H1 (cell line): ENCODE measurements around the gene RNF224. TPM values are rescaled to one million over a fixed set of nuclear protein-coding genes. Genes with fewer than 3 reads are reported as not detected.

Source experiments
- CTCF ChIA-PET: fragments of 300-600 bp; sonication (Branson Sonifier 250); formaldehyde crosslinking; loops from one replicate; lab custom pipeline; 2021; ENCODE audit not compliant: partially characterized antibody; lab: Charles Lee
- POLR2A ChIA-PET: fragments of 300-600 bp; sonication (Branson Sonifier 250); formaldehyde crosslinking; loops from one replicate; lab custom pipeline; 2021; ENCODE audit warnings: inconsistent platforms; ENCODE audit not compliant: partially characterized antibody; lab: Charles Lee
- DNase-seq, 2 experiments: peaks; one replicate each; pipeline versions ENCODE4 v3.0.0 to v3.0.0-alpha.2; 2010 to 2022; ENCODE audit warnings: low spot score in 2 of 2, low read depth in 1 of 2, mixed read lengths in 1 of 2
- FAIRE-seq: peaks from 2 replicates; lab custom pipeline; 2011; peaks lifted over from hg19 to GRCh38; lab: Jason Lieb, UNC
- H2AFZ ChIP-seq: 2 replicates; pipeline ENCODE4 v1.8.1; 2012; ENCODE audit warnings: low read length, inconsistent platforms
- H2AK5ac ChIP-seq: 2 replicates; pipeline ENCODE4 v1.6.1; 2013; ENCODE audit warnings: low read depth, low read length
- H2BK120ac ChIP-seq: replicated peaks from 2 replicates; pipeline ENCODE3; 2013; ENCODE audit warnings: low read depth, low read length, inconsistent platforms
- H2BK12ac ChIP-seq: 2 replicates; pipeline ENCODE4 v1.6.1; 2013; ENCODE audit warnings: low read depth, low read length
- H2BK15ac ChIP-seq: 2 replicates; pipeline ENCODE4 v1.6.1; 2013; ENCODE audit warnings: low read length
- H2BK20ac ChIP-seq: 2 replicates; pipeline ENCODE4 v1.6.1; 2013; ENCODE audit warnings: low read length
- H2BK5ac ChIP-seq: 2 replicates; pipeline ENCODE4 v1.6.1; 2013; ENCODE audit warnings: low read depth, low read length
- H3K14ac ChIP-seq: 2 replicates; pipeline ENCODE4 v1.6.1; 2013; ENCODE audit warnings: inconsistent platforms; ENCODE audit not compliant: insufficient read length
- H3K18ac ChIP-seq: 2 replicates; pipeline ENCODE4 v1.6.1; 2013; ENCODE audit warnings: low read length; ENCODE audit errors: extremely low read depth
- H3K23ac ChIP-seq: 2 replicates; pipeline ENCODE4 v1.6.1; 2013; ENCODE audit warnings: inconsistent platforms; ENCODE audit not compliant: insufficient read length
- H3K23me2 ChIP-seq: 2 replicates; pipeline ENCODE4 v1.6.1; 2013; ENCODE audit warnings: low read depth, low read length
- H3K27ac ChIP-seq: 2 replicates; pipeline ENCODE4 v1.6.1; 2011; ENCODE audit warnings: low read depth, low read length, inconsistent platforms
- H3K27me3 ChIP-seq, 4 experiments: replicated peaks in 1 of 4; 1 replicate in 1 of 4; 2 replicates in 3 of 4; pipeline versions ENCODE4 v1.6.1 to v1.8.1; 2011 to 2013; ENCODE audit warnings: low read length in 3 of 4, mild to moderate bottlenecking in 3 of 4, inconsistent platforms in 2 of 4, mixed read lengths in 2 of 4, moderate library complexity in 1 of 4; ENCODE audit not compliant: control insufficient read depth in 3 of 4, insufficient read depth in 3 of 4; ENCODE audit errors: extremely low read depth in 1 of 4
- H3K36me3 ChIP-seq, 4 experiments: 2 replicates each; pipeline versions ENCODE4 v1.6.1 to v1.8.1; 2011 to 2013; ENCODE audit warnings: mild to moderate bottlenecking in 4 of 4, low read length in 3 of 4, moderate library complexity in 2 of 4, control low read depth in 1 of 4, inconsistent platforms in 1 of 4; ENCODE audit not compliant: insufficient read depth in 4 of 4, control insufficient read depth in 2 of 4
- H3K4ac ChIP-seq: replicated peaks from 2 replicates; pipeline ENCODE3; 2013; ENCODE audit warnings: low read length, low read depth, mixed read lengths, inconsistent platforms; ENCODE audit not compliant: insufficient read length
- H3K4me1 ChIP-seq, 4 experiments: replicated peaks in 1 of 4; 1 replicate in 1 of 4; 2 replicates in 3 of 4; pipeline versions ENCODE4 v1.6.1 to v1.8.1; 2011 to 2013; ENCODE audit warnings: low read length in 3 of 4, inconsistent platforms in 2 of 4, mixed read lengths in 1 of 4; ENCODE audit not compliant: insufficient read depth in 4 of 4, control insufficient read depth in 3 of 4
- H3K4me2 ChIP-seq, 2 experiments: 2 replicates each; pipeline versions ENCODE4 v1.6.1 to v1.8.1; 2011 to 2013; ENCODE audit warnings: low read depth in 2 of 2, low read length in 2 of 2, control low read depth in 1 of 2, inconsistent platforms in 1 of 2, mild to moderate bottlenecking in 1 of 2; ENCODE audit not compliant: insufficient read depth in 1 of 2
- H3K4me3 ChIP-seq, 4 experiments: fragments of 200-600, 300-600 bp in 1 of 4; sonication (generic), shearing (Covaris generic), sonication (Bioruptor Twin) in 1 of 4; 2 replicates each; pipeline versions ENCODE4 v1.5.1 to v1.8.1; 2011 to 2016; ENCODE audit warnings: low read length in 4 of 4, low read depth in 3 of 4, control low read depth in 2 of 4, inconsistent platforms in 2 of 4, mild to moderate bottlenecking in 2 of 4, mixed read lengths in 1 of 4, moderate library complexity in 1 of 4; ENCODE audit not compliant: insufficient read depth in 2 of 4; ENCODE audit errors: extremely low read depth in 1 of 4
- H3K56ac ChIP-seq: replicated peaks from 2 replicates; pipeline ENCODE3; 2013; ENCODE audit warnings: low read depth, mild to moderate bottlenecking, mixed read lengths, low read length, inconsistent platforms; ENCODE audit not compliant: insufficient read length
- H3K79me1 ChIP-seq: 2 replicates; pipeline ENCODE4 v1.6.1; 2013; ENCODE audit warnings: low read depth, low read length, control low read depth
- H3K79me2 ChIP-seq, 2 experiments: 2 replicates each; pipeline versions ENCODE4 v1.6.1 to v1.8.1; 2012 to 2013; ENCODE audit warnings: low read length in 2 of 2, mild to moderate bottlenecking in 2 of 2, inconsistent platforms in 1 of 2; ENCODE audit not compliant: insufficient read depth in 2 of 2, control insufficient read depth in 1 of 2
- H3K9ac ChIP-seq, 4 experiments: replicated peaks in 1 of 4; 1 replicate in 1 of 4; 2 replicates in 3 of 4; pipeline versions ENCODE4 v1.6.1 to v1.8.1; 2011 to 2013; ENCODE audit warnings: low read depth in 3 of 4, low read length in 3 of 4, control low read depth in 2 of 4, mild to moderate bottlenecking in 2 of 4, moderate library complexity in 2 of 4, inconsistent platforms in 1 of 4; ENCODE audit errors: extremely low read depth in 1 of 4
- H3K9me3 ChIP-seq, 2 experiments: 2 replicates each; pipeline versions ENCODE4 v1.6.1 to v1.8.1; 2012 to 2013; ENCODE audit warnings: mild to moderate bottlenecking in 2 of 2, moderate library complexity in 2 of 2, control low read depth in 1 of 2, inconsistent platforms in 1 of 2, low read depth in 1 of 2, low read length in 1 of 2, mixed read lengths in 1 of 2; ENCODE audit not compliant: insufficient read depth in 2 of 2
- H4K20me1 ChIP-seq, 2 experiments: replicated peaks in 1 of 2; 2 replicates each; pipeline versions ENCODE3 to v1.8.1; 2011 to 2013; ENCODE audit warnings: inconsistent platforms in 2 of 2, low read length in 2 of 2, mild to moderate bottlenecking in 1 of 2; ENCODE audit not compliant: insufficient read depth in 2 of 2, control insufficient read depth in 1 of 2
- H4K5ac ChIP-seq: 2 replicates; pipeline ENCODE4 v1.6.1; 2013; ENCODE audit warnings: low read length, low read depth, mixed read lengths, inconsistent platforms; ENCODE audit not compliant: insufficient read length
- H4K8ac ChIP-seq: 2 replicates; pipeline ENCODE4 v1.8.0; 2013; ENCODE audit warnings: mild to moderate bottlenecking, moderate library complexity, low read length, inconsistent platforms; ENCODE audit not compliant: insufficient read depth; ENCODE audit errors: extremely low read depth
- H4K91ac ChIP-seq: replicated peaks from 2 replicates; pipeline ENCODE3; 2013; ENCODE audit warnings: low read length, mixed read lengths, inconsistent platforms; ENCODE audit not compliant: insufficient read length
- CBX5 ChIP-seq: fragments of 300-800, 300-1000 bp; sonication (generic); IDR thresholded peaks from 2 replicates; pipeline ENCODE4 v1.7.1; 2016; ENCODE audit warnings: antibody characterized with exemption, low read length, low read depth
- CREB1 ChIP-seq: IDR thresholded peaks from 2 replicates; pipeline ENCODE4 v1.6.1; 2012; ENCODE audit warnings: inconsistent platforms
- CTBP2 ChIP-seq: IDR thresholded peaks from 2 replicates; pipeline ENCODE4 v1.7.0; 2011; ENCODE audit warnings: borderline replicate concordance, mild to moderate bottlenecking, moderate library complexity, mixed read lengths, low read length; ENCODE audit not compliant: insufficient read depth, insufficient read length
- GABPA ChIP-seq: IDR thresholded peaks from 2 replicates; pipeline ENCODE4 v1.6.1; 2011; ENCODE audit warnings: mild to moderate bottlenecking, low read length, moderate library complexity, borderline replicate concordance; ENCODE audit not compliant: insufficient read depth
- JUND ChIP-seq: IDR thresholded peaks from 2 replicates; pipeline ENCODE4 v1.6.1; 2011; ENCODE audit warnings: mild to moderate bottlenecking, improper control_type of control experiment, low read length
- PHF8 ChIP-seq: fragments of 200-600 bp; sonication (generic); conservative IDR thresholded peaks from 2 replicates; pipeline ENCODE4 v1.7.1; 2012; ENCODE audit warnings: low read depth, mild to moderate bottlenecking, inconsistent platforms, low read length, moderate library complexity
- POLR2A ChIP-seq, 2 experiments: IDR thresholded peaks; 1 replicate in 1 of 2; 2 replicates in 1 of 2; pipeline ENCODE4 v1.6.1; 2011; ENCODE audit warnings: low read depth in 2 of 2, low read length in 2 of 2, mild to moderate bottlenecking in 2 of 2; ENCODE audit errors: control extremely low read depth in 1 of 2
- POU5F1 ChIP-seq: IDR thresholded peaks from 2 replicates; pipeline ENCODE4 v1.6.1; 2011; ENCODE audit warnings: low read depth, mild to moderate bottlenecking, low read length, moderate library complexity
- WGBS, 2 experiments: shearing (Covaris generic) in 1 of 2; methylation state at CpG; one replicate each; pipeline versions ENCODE4 v1.1.6 to v1.1.7; 2013 to 2015; ENCODE audit warnings: low lambda C conversion rate in 2 of 2, mixed read lengths in 2 of 2, inconsistent platforms in 1 of 2, low coverage in 1 of 2, missing lambda C conversion rate in 1 of 2; ENCODE audit not compliant: insufficient replicate concordance in 2 of 2, insufficient coverage in 1 of 2, insufficient read length in 1 of 2; ENCODE audit errors: extremely low coverage in 1 of 2, missing lambda C conversion rate in 1 of 2; 5-methylcytosine and 5-hydroxymethylcytosine counted together
- polyA plus RNA-seq, 7 experiments: library from polyadenylated mRNA; depleted of rRNA in 3 of 7; stranded (reverse) in 5 of 7; unstranded in 2 of 7; fragments of >200 nt in 5 of 7; fragments of 200-250 nt in 2 of 7; gene quantifications; 1 replicate in 5 of 7; 2 replicates in 1 of 7; 4 replicates in 1 of 7; pipeline versions ENCODE4 v1.2.1 to v1.2.3, GENCODE V29; 2011 to 2013; ENCODE audit warnings: missing spikeins in 2 of 7, mixed read lengths in 2 of 7
- total RNA-seq: library from RNA; stranded (reverse); fragmentation: NEBNext Ultra II Directional; extraction: Animal tissue kit (Norgen Biotek cat#: 25700); gene quantifications from 2 replicates; pipeline ENCODE4 v1.2.1, GENCODE V29; 2021

The RNF224 gene
- total and polyA plus RNA-seq, 2 of the 8 experiments (the other 6 are each of a cell fraction or from before 2014, with no cell fraction given) = 0.24 TPM; not detected in 1

DNA sequence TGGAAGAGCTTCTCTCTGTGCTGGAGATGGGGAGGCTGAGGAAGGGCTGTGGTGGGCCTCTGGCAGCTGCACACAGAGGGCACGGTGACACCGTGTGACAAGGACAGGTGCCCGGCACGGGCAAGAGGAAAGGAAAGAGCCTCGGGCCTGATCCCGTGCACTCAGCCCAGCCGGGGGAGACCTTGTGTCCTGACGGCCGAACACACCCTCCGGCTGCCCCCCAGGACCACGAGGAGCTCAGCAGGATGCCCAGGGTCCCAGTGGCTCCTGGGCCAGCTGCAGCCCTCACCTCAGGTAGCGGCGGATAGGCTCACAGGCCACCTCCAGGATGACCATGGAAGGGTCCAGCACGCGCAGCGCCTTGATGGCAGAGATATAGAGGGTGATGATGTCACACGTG, 44.5 kb upstream of the RNF224 start:
- Histone ChIP-seq H2AFZ (no peak overlapping the region), H4K8ac (no peak overlapping the region), H3K18ac (no peak overlapping the region), H3K23me2 (peaks cover 4% of the 10 kb centered on the region; the same call in 1 of the 2 replicates), H2AK5ac (no peak overlapping the region), H2BK20ac (no peak overlapping the region), H3K9ac (no peak overlapping the region), H4K91ac (no peak overlapping the region), H3K4ac (no peak overlapping the region), H3K27me3 (no peaks in the 10 kb centered on the region; a peak in 1 of 7 replicates), H4K20me1 (peaks cover 2 to 24% of the 10 kb centered on the region in 2 experiments), H3K27ac (no peak overlapping the region), H3K23ac (no peak overlapping the region)
- DNase-seq (no peak), FAIRE-seq (no peak)
- ChIA-PET POLR2A (no interaction called here), CTCF (interaction anchor here (0.6 to 0.9 kb wide), 2 partner anchors 54 to 116 kb away, joined by 3 to 5 read pairs; no protein-coding TSS in a partner anchor)
- TF ChIP-seq CTBP2 (no peak), CREB1 (no peak), POU5F1 (no peak), POLR2A (IDR thresholded peaks at IDR 0.05; ENCODE audit: control extremely low read depth in 1 of 2, low read depth in 2 of 2, low read length in 2 of 2) (no peak), JUND (no peak), GABPA (no peak), CBX5 (no peak), PHF8 (no peak)
- TF ChIP-seq, all 59 proteins: peak for 0
- Histone ChIP-seq H2BK12ac (no peak overlapping the region), H3K79me1 (peaks cover 3% of the 10 kb centered on the region), H4K5ac (no peak overlapping the region), H3K4me2 (no peak overlapping the region), H3K36me3 (peaks cover 0 to 40% (median 10%) of the 10 kb centered on the region in 4 experiments; a peak in 7 of 8 replicates), H2BK120ac (no peak overlapping the region), H2BK5ac (no peak overlapping the region), H3K9me3 (no peaks in the 10 kb centered on the region), H3K56ac (no peak overlapping the region), H3K79me2 (peaks cover 0 to 17% of the 10 kb centered on the region in 2 experiments; a peak in 2 of 4 replicates), H3K4me3 (no peak overlapping the region), H2BK15ac (no peak overlapping the region), H3K14ac (no peak overlapping the region), H3K4me1 (peaks cover 0 to 9% (median 3%) of the 10 kb centered on the region in 4 experiments; a peak in 3 of 7 replicates)
- 81% methylated on average over 17 of the region's 17 CpGs; no CpG with 5 or more reads in 1 of the 2 experiments for WGBS, 2 experiments
